Left lung (tissue), 10 donors: Measurements from ENCODE around the gene CREBL2. TPM values are rescaled to one million over a fixed set of nuclear protein-coding genes. Genes with fewer than 3 reads are reported as not detected.
"Not testable (repeated sequence)": the region's sequence is repeated elsewhere in the genome, so short reads cannot be mapped to it uniquely, and the experiment has no call there.

Experiments
- ATAC-seq: fragments of 200-7000 bp; cut with Tn5 transposase; one replicate; pipeline ENCODE4 v1.9.1; 2020; ENCODE audit warnings: moderate library complexity
- DNase-seq, 4 donors: peaks; one replicate each; pipeline ENCODE4 v3.0.0-alpha.2; 2013 to 2020
- H3K27ac ChIP-seq, 2 donors: fragments of 200-600 bp; sonication (generic) in 1 of 2; one replicate each; pipeline versions ENCODE4 v1.5.0 to v1.8.0; 2020 to 2021
- H3K27me3 ChIP-seq, 2 donors: fragments of 200-600 bp; sonication (generic) in 1 of 2; one replicate each; pipeline versions ENCODE4 v1.5.0 to v1.8.0; 2020 to 2021
- H3K36me3 ChIP-seq, 2 donors: fragments of 200-600 bp; sonication (generic) in 1 of 2; one replicate each; pipeline versions ENCODE4 v1.5.0 to v1.8.0; 2020 to 2021
- H3K4me1 ChIP-seq, 2 donors: fragments of 200-600 bp; one replicate each; pipeline ENCODE4 v1.8.0; 2021
- H3K4me3 ChIP-seq, 2 donors: fragments of 200-600 bp; sonication (generic) in 1 of 2; one replicate each; pipeline versions ENCODE4 v1.5.0 to v1.8.0; 2020 to 2021; ENCODE audit warnings: mild to moderate bottlenecking in 1 of 2
- H3K9me3 ChIP-seq, 2 donors: fragments of 200-600 bp; sonication (generic) in 1 of 2; one replicate each; pipeline versions ENCODE4 v1.5.0 to v1.8.0; 2020 to 2021
- intact Hi-C, 2 donors: fragments of 100-400 bp; cut with DNase I; formaldehyde crosslinking; loops; one replicate each; pipeline versions ENCODE4 v1.11.2 to v1.14.2; 2022
- polyA plus RNA-seq, 6 donors: library from polyadenylated mRNA; unstranded; fragments of 120-200 nt; gene quantifications; one replicate each; pipeline ENCODE4 v1.2.1, GENCODE V29; 2013; ENCODE audit not compliant: insufficient read length in 6 of 6
- total RNA-seq, 2 donors: library from RNA; stranded (reverse); fragmentation: NEBNext Ultra II Directional; extraction: Animal tissue kit (Norgen Biotek cat#: 25700); gene quantifications; one replicate each; pipeline ENCODE4 v1.2.1, GENCODE V29; 2021
- TF ChIP-seq, protein P1 (sequence below), 2 donors: fragments of 200-600 bp; sonication (generic) in 1 of 2; IDR thresholded peaks; one replicate each; pipeline versions ENCODE4 v1.5.0 to v1.8.0; 2021; ENCODE audit warnings: antibody characterized with exemption in 2 of 2
- donor health status: DM: no; HTN: yes; CAD: no.
- donor health status: DM: no; HTN: no; CAD: no.

CREBL2 gene
- total and polyA plus RNA-seq, 8 donors: 23.9 to 35.9 (median 30.9) TPM

DNA sequence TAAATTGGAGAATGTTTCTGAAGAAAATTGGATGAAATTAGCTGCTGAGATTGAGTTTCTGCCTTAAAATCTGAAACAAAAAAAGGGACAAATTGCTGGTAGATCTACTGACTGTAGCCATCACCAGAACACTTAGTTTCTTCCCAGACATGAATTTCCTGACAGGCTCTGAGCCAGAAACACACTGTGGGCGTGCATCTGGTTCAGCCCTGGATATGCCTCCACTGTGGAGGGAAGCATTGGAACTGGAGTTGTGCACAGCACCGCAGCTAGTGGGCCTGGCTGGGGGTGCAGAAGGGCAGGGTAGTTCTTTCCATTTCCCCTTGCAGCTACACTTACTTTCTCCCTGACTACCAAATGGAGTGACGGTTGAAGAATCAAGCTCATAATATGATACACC, 31.2 kb downstream of the CREBL2 start:
- H3K9me3 ChIP-seq: peaks cover under 1 to 17% of the 10 kb centered on the region in 2 donors
- H3K4me3 ChIP-seq: no peak overlapping the region
- H3K27me3 ChIP-seq: no peaks in the 10 kb centered on the region
- TF ChIP-seq, protein P1, sequence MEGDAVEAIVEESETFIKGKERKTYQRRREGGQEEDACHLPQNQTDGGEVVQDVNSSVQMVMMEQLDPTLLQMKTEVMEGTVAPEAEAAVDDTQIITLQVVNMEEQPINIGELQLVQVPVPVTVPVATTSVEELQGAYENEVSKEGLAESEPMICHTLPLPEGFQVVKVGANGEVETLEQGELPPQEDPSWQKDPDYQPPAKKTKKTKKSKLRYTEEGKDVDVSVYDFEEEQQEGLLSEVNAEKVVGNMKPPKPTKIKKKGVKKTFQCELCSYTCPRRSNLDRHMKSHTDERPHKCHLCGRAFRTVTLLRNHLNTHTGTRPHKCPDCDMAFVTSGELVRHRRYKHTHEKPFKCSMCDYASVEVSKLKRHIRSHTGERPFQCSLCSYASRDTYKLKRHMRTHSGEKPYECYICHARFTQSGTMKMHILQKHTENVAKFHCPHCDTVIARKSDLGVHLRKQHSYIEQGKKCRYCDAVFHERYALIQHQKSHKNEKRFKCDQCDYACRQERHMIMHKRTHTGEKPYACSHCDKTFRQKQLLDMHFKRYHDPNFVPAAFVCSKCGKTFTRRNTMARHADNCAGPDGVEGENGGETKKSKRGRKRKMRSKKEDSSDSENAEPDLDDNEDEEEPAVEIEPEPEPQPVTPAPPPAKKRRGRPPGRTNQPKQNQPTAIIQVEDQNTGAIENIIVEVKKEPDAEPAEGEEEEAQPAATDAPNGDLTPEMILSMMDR (IDR thresholded peaks at IDR 0.05): no peak
- no peak overlapping the region for H3K27ac ChIP-seq
- H3K4me1 ChIP-seq: no peaks in the 10 kb centered on the region
- DNase-seq (no peak), ATAC-seq (no peak)
- intact Hi-C loops: no loop called here
- H3K36me3 ChIP-seq: peaks cover 0 to 55% of the 10 kb centered on the region in 2 donors

DNA sequence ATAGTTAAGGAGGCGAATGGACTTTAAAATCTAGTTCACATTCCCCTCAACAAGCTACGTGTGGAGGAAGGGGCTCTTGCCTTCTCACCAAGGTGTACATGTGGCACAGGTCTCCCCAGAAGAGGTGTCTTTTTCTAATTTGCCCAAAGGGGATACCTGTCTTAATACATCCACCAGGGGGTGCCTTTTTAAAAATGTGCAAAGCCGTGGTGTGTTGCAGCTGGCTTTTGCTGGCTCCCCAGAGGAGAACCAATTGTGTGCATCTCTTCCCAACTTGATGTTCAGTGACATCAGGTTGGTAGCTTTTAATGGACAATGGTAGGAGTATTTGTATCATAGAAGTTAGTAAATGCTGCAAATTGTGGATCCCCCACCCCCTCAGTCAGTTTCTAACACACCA, 33.8 kb downstream of the CREBL2 start:
- Histone ChIP-seq H3K9me3 (peaks cover 3 to 27% of the 10 kb centered on the region in 2 donors), H3K27me3 (no peaks in the 10 kb centered on the region), H3K4me3 (no peak overlapping the region), H3K36me3 (peaks cover 0 to 30% of the 10 kb centered on the region in 2 donors), H3K4me1 (no peaks in the 10 kb centered on the region), H3K27ac (no peak overlapping the region)
- intact Hi-C loops: no loop called here
- TF ChIP-seq, protein P1 (IDR thresholded peaks at IDR 0.05): peak; percentile 17 to 23
- ATAC-seq (peak; percentile 50), DNase-seq (no peak)

DNA sequence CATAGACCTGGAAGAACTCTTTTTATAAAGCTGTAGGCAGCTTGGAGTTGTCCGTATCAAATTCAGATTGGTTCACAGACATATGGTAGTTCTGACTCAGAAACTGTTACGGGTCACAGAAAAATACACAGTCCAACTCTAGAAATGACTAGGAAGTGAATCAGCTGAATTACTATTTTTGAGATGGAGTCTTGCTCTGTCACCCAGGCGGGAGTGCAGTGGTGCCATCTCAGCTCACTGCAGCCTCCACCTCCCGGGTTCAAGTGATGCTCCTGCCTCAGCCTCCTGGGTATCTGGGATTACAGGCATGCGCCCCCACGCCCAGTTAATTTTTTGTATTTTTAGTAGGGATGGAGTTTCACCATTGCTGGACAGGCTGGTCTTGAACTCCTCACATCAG, 34.3 kb downstream of the CREBL2 start:
- H3K27ac ChIP-seq, H3K27me3 ChIP-seq, H3K4me1 ChIP-seq, DNase-seq, intact Hi-C loops, H3K4me3 ChIP-seq, ATAC-seq: not testable (repeated sequence)
- Histone ChIP-seq H3K9me3 (peaks cover 3 to 27% of the 10 kb centered on the region in 2 donors), H3K36me3 (peaks cover 0 to 25% of the 10 kb centered on the region in 2 donors)

DNA sequence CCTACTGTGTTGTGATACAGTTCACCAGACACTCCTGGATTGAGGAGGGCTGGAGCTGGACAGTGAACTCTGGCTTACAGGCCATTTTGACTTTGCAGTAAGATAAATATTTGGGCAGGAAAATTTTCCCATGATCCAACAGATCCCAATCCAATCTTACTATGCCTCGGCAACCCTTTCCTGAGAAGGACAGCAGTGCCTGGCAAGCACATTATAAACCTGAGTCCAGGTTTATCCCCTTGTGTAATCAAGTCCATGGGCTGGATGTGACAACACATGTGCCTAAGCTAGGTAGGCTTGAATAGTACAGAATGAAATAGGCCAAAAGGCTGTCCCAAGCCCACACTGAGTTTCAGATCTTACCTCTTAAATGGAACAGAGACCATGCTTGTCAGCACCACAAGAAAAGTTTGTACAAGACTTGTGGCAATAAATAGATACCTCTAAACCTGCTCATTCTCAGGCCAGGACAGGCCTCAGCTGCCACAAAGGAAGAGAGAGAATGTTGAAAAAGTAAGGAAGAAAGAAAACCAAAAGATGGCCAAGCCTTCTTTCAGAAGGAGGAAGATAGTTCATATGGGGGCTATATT, 34.9 kb downstream of the CREBL2 start:
- no peak for DNase-seq
- TF ChIP-seq, protein P1 (IDR thresholded peaks at IDR 0.05): no peak
- intact Hi-C loops: no loop called here
- no peak for ATAC-seq
- Histone ChIP-seq H3K9me3 (peaks cover 3 to 27% of the 10 kb centered on the region in 2 donors), H3K27ac (no peak overlapping the region), H3K4me1 (no peaks in the 10 kb centered on the region), H3K27me3 (no peaks in the 10 kb centered on the region), H3K4me3 (no peak overlapping the region), H3K36me3 (peaks cover 0 to 20% of the 10 kb centered on the region in 2 donors)

DNA sequence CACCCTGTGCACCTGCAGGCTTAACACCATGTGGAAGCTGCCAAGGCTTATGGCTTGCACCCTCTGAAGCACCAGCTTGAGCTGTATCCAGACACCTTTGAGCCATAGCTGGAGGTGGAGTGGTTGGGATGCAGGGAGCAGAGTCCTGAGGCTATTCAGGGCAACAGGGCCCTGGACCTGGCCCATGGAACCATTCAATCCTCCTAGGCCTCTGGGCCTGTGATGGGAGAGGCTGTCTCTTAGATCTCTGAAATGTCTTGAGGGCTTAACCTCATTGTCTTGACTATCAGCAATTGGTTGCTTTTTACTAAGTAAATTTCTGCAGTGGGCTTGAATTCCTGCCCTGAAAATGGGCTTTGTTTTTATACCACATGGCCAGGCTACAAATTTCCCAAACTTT, 36.6 kb downstream of the CREBL2 start:
- intact Hi-C loops: no loop called here
- TF ChIP-seq, protein P1 (IDR thresholded peaks at IDR 0.05): no peak
- peaks cover 3 to 27% of the 10 kb centered on the region in 2 donors for H3K9me3 ChIP-seq
- no peaks in the 10 kb centered on the region for H3K27me3 ChIP-seq
- ATAC-seq (no peak), DNase-seq (no peak)
- peaks cover 0 to 3% of the 10 kb centered on the region in 2 donors for H3K36me3 ChIP-seq
- H3K4me1 ChIP-seq: no peaks in the 10 kb centered on the region
- no peak overlapping the region for H3K4me3 ChIP-seq
- no peak overlapping the region for H3K27ac ChIP-seq
